ENCODE measurements around the gene OGDH.

GRCh38 chr7:44650242-44650641 is 43.8 kb downstream of the OGDH start:
- TF ChIP-seq CTCF (IDR thresholded peaks at IDR 0.05; ENCODE audit: low read depth, low read length) (no peak), POLR2A (IDR thresholded peaks at IDR 0.05; ENCODE audit: extremely low read depth, insufficient read length) (no peak)
